GM18511 (cell line): ENCODE results near the gene HPCAL1.
"Not testable (repeated sequence)": the region's sequence is repeated elsewhere in the genome, so short reads cannot be mapped to it uniquely, and the experiment has no call there.

ENCODE experiments used
- ATAC-seq: cut with Tn5 transposase; IDR thresholded peaks from one replicate; pipeline ENCODE4 v1.9.1; 2021; ENCODE audit warnings: mild to moderate bottlenecking, moderate library complexity; ENCODE audit not compliant: unreplicated experiment

Gene HPCAL1

DNA sequence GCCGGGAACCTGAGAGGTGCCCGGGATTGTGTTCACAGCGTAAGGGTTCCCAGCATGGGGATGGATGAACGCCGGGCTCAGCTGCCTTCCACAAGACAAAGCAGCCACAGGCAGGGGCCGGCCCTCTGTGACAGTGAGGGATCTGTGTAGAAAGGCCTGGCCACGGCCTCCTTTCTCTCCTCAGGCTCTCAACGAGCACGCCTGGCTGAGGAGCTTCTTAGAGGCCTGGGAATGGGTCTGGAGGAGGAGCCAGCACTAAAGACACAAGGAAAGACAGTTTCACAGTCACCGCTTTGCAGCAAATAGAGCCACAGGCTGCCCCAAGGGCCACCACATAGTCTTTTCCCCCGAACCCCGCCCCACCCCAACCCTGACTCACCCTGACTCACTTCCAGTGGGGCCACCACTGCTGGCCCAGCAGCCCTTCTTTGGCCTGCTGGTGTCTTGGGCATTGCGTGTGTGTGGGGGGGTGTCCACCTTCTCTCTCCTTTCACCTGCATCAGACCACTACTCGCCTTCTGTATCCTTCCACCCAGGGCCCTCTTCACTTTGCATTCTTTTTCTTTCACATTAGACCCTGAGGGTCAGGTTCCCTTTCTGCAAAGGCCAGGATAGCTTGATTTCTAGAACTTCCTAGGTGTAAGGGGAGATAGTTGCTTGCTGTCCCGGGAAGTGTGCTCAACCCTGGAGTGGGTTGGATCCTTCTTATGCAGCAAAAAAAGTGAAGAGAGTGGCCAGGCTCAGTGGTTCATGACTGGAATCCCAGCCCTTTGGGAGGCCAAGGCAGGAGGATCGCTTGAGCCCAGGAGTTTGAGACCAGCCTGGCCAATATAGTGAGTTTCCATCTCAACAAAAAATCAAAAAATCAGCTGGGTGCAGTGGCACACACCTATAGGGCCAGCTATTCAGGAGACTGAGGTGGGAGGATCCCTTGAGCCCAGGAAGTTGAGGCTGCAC, 19.3 kb upstream of the HPCAL1 start:
- ATAC-seq = no peak

DNA sequence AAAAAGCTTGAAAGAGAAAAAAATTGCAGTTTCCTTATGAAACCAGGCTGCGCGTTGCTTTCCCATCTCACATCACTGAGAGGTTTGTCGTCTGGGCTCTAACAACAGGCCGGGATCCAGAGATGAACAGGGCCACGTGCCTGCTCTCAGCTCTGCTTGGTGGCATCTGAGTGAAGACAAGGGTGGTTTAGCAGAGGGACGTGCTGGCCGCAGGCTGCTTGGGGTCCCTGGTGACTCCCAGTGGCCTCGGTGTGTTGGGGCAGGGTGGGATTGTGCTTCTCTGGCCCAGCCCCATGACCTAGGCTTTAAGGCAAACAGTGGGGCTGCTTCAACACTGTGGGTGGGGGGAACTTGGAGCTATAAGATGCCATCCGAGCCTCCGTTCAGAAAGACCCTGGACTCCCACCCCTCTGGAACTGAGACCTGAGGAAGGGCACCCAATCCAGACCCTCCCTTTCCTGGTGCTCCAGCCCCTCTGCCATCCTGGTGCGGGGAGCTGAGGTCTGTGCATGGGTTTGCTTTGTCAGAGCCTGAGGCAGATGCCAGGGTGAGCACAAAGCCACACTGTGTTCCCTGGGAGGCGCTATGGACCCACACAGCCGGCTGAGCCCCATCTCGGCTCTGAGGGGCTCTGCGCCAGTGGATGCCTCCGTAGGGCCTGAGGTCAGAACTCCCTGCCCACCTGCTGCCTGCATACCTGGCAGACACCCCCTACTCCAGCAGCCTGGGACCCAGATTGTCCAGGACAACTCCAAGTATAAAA, 18.4 kb upstream of the HPCAL1 start:
- no peak for ATAC-seq

DNA sequence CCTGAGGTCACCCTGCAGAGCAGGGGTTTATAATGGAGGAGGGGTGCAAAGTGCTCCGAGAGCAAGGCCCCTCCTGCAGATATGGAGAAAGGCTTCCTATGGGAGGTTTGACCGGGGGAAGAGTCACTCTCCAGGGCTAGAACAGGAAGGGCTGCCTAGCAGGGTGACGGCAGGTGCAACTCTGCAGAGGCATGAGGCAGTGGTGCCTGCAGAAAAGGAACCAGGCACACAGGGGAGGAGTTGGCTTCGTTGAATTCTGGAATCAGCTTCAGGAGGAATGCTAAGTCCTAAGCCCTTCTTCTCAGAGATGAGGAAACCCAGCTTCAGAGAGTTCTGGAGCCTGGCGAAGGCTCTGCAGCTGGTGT, 17.5 kb upstream of the HPCAL1 start:
- ATAC-seq = no peak

DNA sequence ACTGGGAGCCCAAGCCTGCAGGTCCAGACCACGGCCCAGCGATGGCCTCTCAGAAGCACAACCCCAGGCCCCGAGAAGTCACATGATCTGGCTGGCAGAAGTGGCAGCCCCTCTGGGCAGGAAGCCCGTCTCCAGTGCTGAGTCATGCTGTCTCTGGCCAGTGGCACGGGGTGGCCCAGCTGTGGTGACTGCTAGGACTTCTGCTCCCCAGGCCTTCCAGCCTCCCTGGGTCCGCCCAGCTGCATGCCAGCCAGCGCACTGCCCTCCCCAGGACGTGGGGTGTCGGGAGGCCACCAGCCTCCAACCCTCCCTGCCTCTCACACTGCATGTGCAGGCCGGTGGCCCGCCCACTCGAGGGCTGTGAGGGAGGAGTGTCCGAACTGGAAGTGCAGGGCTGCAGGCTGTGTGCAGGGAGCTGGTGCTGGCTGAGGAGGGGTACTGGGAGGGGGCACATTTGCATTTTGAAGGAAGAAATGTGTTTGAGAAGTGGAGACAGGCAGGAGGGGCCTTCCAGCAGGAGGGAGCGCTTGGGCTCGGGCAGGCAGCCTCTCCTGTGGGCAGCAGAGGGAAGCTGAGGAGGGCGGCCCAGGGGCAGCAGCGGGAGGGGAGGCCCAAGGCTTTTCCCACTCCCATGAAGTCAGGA, 17.0 kb upstream of the HPCAL1 start:
- ATAC-seq = no peak

DNA sequence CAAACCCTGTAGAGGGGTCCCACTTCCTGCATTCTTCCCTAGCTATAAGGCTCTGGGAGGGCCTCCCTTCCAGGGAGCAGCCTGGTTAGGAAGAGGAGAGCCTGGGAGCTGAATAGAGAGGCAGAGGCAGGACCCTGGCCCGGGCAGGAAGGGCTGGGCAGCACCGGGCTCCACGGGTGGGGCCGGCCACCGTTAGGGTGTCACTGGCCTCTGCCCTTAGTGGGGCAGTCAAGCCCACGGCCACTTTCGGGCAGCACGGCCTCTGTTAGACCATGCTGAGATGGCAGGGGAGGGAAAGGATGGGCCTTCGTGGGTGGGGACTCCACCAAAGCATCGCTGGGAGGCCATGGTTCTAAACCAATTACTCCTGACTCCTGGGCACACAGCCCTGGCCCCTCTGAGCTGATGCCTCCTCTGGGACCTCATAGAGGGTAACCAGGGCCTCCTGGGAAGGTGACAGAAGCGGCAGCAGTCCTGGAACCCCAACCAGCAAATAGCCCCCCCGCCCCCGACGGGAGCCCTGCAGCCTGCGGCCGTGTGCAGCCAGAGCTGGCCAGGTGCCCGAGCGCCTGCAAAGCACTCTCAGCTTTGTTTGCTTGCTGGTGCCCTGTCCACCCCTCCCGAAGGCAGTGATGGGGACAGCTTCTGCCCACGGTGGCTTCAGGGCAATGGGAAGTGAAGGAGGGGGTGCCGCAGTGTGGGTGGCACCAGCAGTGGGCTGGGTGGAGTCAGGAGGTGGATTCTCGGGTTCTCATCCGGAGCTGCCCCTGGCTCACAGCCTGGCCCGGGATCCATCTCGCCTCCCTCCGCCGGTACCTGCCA, 16.3 kb upstream of the HPCAL1 start:
- ATAC-seq = no peak

DNA sequence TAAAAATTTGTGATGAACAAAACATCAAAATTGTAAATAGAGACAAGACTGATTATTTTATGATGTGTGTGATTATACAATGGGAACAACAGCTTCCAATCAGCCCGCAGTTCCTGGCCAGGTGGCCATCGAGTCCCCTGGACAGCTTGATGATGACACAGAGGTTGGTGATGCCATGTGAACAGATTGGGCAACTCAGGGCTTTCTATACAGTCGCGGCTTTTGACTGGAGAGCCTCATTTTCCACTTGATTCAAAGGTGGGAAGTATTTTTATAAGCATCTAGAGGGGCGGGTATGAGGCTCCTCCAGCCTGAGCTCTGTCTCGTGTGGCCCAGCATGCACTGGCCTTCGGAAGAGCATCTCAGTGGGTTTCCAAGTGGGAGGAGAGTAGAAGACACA, 14.9 kb upstream of the HPCAL1 start:
- no peak for ATAC-seq

DNA sequence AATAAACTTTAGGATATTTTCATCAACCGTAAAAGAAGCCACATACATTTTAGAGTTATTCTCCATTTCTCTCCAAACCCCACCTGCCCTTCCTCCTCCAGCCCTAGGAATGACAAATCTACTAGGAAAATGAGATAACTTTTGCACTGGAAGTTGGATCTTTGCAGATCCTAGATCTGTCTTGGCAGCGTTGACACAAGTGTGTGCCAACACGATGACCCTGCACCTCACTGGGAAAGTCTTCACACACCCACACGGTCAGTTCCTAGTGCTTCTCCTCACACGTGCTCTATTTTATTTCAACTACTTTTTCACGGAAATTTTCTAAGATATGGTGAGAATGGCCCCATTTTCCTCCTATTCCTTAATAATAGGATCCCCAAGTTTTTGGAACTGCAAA, 14.1 kb upstream of the HPCAL1 start:
- no peak for ATAC-seq

DNA sequence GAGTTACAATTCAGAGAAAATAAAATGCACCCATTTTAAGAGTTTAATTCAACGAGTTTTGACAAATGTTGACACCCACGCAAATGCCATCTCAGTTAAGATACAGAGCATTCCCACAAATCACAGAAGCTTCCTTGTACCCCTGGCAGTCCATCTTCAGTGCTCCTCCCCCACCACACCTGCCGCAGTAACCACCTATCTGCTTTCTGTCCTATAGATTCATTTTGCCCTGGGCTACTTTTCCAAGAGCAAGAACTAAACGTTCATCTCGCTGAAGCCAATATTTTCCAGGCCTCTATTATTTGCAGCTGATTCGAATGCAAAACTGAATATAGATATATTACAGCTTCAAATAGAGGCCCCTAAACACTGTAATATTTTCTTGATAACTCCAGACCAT, 13.4 kb upstream of the HPCAL1 start:
- ATAC-seq = no peak

DNA sequence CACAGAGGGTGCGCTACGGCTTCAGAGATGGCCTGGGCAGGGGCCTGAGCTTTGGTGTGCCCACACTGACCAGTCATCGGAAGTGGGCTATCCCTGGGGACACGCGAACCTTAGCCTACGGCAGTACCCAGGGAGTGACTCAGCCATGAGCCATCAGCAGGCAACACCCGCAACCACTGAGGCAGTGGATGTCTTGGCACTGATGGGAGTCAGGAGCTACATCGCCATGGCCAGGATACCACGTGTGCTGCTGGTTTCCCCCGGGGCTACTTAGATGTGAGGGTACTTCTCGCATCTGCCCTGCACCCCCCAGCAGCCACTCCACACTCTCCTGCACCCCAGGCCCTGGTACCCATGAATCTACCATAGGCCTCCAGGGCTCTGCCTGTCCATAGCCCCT, 12.8 kb upstream of the HPCAL1 start:
- no peak for ATAC-seq

DNA sequence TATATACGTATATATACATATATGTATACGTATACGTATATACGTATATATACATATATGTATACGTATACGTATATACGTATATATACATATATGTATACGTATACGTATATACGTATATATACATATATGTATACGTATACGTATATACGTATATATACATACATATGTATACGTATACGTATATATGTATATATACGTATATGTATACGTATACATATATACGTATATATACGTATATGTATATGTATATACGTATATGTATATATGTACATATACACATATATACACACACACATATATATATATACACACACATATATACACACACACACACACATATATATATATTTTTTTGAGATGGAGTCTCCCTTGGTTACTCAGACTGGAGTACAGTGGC, 11.3 kb upstream of the HPCAL1 start:
- not testable (repeated sequence) for ATAC-seq

DNA sequence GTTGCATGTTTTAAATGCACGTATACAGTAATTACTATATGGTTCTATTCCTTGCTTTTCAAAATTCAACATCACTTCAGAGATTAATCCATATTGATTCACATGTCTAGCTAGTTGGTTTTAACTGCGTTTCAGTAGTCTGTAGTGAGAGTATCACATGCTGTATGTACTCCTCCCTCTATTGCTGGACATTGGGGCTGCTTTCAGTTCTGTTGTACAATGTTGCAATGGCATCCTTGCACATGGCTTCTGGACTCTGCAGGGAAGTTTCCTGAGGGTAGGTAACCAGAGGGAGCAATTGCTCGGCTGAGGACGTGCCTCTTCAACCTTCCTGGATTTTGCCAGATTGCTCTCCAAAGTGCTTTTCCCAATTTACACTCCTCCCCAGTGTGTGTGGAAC, 10.7 kb upstream of the HPCAL1 start:
- no peak for ATAC-seq

DNA sequence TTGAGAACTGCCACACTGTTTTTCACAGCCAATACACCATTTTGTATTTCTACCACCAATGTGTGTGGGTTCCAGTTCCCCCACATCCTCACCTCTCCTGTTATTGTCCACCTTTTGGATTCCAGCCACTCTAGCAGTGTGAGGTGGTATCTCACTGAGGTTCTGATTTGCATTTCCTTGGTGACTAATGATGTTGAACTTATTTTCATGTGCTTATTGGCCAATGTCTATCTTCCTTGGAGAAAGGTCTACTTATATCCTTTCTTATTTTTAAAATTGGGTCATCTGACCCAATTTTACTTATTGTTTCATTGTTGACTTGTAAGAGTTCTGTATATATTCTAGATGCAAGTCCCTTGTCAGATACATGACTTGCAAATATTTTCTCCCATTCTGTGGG, 9.1 kb upstream of the HPCAL1 start:
- ATAC-seq = no peak

DNA sequence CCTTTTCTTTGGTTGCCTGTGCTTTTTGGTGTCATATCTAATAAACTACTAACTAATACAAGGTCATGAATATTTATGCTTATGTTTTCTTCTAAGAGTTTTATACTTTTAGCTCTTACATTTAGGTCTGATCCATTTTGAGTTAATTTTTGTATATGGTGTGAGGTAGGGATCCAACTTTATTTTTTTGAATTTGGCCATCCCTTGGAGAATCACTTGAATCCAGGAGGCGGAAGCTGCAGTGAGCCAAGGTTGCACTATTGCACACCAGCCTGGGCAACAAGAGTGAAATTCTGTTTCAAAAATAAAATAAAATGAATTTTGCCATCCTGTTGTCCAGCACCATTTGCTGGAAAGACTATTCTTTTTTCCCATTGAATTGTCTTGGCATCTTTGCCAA, 8.6 kb upstream of the HPCAL1 start:
- no peak for ATAC-seq

DNA sequence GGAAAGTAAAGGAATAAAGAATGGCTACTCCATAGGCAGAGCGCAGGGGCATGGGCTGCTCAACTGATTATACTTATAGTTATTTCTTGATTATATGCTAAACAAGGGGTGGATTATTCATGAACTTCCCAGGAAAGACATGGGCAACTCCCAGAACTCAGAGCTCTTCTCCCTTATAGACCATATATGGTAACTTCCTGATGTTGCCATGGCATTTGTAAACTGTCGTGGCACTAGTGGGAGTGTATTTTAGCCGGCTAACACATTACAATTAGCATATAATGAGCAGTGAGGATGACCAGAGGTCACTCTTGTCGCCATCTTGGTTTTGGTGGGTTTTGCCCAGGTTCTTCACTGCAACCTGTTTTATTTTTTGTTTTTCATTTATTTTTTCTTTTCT, 7.1 kb upstream of the HPCAL1 start:
- ATAC-seq = not testable (repeated sequence)

DNA sequence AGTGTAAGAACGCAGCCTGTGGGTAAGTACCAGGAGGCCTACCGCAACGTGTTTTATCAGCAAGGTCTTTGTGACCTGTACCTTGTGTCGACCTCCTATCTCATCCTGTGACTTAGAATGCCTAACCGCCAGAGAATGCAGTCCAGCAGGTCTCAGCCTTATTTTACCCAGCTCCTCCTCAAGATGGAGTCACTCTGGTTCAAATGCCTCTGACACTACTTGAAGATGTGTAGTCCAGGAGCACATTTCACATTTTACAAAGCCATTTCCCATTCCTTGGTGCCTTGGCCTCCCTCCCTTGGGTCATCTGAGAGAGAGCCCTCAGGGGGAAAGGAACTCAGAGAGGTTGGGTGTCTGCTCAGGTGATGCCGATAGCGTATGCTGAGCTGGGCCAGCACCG, 6.6 kb upstream of the HPCAL1 start:
- no peak for ATAC-seq

DNA sequence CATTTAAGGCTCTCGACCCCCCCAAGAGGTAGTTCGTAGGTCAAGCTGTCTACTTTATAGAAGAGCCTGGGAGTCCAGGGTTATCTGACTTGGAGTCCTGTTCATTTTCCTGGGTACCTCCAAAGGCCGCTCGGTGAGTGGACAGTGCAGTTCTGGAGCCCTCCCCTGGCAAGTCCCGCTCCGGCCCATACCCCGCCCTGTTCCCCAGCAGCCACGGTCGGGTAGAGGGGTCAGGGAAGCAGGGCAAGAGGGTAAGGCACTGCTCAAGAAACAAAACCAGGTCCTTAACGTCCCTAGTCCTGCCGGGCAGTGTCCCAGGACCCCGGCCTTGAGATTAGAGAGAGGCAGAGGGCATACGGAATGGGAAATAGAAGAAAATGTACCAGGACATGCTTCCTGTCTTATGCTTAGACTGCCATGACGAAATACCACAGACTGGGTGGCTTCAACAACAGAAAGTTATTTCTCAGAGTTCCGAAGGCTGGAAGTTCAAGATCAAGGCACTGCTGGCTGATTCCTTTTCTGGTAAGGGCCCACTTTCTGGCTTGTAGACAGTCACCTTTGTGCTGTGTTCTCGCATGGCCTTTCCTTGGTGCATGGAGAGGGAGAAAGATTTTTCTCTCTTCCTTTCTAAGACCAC, 5.4 kb upstream of the HPCAL1 start:
- no peak for ATAC-seq

DNA sequence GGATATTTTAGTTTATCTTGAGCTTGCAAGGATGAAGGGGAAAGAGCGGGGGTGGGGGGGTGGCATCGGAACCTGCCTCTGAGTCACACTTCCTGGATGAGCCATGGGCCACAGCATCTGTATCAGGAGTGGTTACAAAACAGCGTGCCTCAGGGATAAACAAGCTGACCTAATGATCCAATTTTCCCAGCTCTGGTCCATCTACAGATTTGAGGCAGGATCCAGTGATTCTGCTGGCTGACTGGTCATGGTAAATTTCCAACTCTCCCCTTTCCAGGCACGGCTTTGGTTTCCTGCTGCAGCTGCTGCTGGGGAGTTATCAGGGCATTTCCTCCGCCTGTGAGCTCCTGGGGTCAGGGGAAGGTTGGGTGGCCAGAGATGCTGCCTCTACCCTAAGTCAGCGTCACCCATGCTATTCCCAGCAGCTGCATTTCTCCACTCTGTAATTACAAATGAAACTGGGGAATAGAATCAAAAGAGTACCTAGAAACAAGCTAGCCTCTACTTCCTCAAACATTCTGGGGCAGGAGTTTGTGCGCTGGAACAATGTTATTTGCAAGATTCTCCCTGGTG, 4.7 kb upstream of the HPCAL1 start:
- ATAC-seq = no peak

DNA sequence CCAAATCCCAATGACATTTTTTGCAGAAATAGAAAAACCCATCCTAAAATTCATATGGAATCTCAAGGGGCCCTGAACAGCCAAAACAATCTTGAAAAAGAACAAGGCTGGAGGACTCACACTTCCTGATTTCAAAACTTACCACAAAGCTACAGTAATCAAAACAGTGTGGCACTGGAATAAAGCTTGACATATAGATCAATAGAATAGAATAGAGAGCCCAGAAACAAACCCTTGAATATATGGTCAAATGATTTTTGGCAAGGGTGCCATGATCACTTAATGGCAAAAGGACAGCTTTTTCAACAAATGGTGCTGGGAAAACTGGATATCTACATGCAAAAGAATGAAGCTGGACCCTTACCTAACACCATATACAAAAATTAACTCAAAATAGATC, 3.9 kb upstream of the HPCAL1 start:
- not testable (repeated sequence) for ATAC-seq

DNA sequence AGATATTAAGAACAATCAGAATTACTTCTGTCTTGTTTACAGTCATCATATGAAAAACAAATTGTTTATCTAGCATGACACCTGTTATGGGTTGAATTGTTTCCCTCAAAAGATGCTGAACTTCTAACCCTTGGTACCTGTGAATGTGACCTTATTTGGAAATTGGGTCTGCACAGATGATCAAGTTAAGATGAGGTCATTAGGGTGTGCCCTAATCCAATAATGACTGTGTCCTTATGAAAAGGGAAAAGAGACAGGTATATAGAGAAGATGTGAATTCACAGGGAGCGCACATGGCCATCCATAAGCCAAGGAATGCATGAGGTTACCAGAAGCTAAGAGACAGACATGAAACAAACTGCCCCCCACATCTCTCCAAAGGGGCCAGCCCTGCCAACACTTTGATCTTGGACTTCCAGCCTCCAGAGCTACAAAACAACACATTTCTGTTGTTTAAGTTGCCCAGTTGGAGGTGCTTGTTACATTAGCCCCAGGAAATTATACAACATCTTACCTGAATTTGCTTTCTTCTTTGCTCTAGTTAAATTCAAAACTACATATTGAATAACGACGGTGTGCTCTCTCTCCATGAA, 2.3 kb upstream of the HPCAL1 start:
- no peak for ATAC-seq
